KG1 (cell line): ENCODE results near the gene CLEC16A.
"Not testable (repeated sequence)": the region's sequence is repeated elsewhere in the genome, so short reads cannot be mapped to it uniquely, and the experiment has no call there.

ENCODE experiments used
- DNase-seq: peaks from one replicate; lab custom pipeline; 2025; lab: John Stamatoyannopoulos, UW

The CLEC16A gene

DNA sequence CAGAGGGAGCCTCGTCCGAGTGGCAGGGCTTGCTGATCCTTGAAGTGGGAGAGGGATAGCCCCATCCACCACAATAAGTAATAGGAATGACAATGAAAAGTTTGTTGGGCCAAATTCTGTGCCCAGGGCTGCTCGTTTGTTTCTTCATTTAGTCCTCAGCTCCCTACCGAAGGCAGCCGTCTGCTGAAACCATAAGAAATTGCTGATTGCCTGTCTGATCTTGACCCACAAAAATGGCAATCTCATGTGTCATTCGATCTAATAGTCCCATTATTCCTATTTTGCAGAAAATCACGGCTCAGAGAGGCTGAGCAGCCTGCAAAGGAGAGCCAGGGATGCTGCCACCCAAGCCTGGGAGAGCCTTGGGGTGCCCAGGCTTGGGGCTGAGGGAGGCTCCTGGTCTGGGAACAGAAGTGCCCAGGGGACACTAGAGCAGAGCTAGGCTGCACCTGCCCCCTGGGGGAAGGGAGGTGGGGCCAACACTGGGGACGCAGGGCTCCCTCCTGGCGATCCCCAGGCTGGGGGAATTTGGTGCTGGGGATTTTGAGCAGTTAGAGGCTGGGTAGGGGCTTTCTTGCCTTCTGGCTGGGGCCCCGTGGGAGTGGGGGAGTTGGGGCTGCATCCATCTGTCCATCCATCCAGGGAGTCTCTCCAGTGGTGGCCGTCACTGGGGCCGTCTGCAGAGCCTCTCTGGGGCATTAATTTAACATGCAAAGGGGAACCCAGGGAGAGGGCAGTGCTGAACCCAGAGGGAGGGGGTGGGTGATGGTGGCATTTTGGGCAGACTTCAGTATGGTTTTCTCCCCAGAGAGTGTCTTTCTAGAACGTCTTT is 258.1 kb downstream of the CLEC16A start:
- DNase-seq, result no peak

DNA sequence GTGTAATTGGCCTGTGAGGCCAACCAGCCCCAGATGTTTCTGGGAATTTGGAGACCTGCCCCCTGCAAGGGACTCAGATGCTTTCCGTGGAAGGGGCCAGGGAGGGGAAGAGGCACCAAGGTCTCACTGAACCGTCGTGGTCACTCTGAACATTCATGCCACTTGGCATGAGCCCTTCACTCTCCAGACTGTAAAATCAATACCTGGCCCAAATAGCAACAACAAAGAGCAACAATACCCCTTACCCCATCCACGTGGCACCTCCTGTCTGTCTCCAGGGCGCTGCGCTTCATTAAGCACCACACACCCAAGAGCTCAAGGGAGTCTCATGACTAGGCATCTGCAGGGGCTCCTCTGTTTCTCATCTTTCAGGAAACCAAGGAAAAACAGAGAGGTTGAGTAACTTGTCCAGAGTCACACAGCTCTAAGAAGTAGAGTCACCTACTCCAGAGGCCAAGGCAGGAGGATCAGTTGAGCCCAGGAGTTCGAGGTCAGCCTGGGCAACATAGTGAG is 258.8 kb downstream of the CLEC16A start:
- DNase-seq, result no peak

DNA sequence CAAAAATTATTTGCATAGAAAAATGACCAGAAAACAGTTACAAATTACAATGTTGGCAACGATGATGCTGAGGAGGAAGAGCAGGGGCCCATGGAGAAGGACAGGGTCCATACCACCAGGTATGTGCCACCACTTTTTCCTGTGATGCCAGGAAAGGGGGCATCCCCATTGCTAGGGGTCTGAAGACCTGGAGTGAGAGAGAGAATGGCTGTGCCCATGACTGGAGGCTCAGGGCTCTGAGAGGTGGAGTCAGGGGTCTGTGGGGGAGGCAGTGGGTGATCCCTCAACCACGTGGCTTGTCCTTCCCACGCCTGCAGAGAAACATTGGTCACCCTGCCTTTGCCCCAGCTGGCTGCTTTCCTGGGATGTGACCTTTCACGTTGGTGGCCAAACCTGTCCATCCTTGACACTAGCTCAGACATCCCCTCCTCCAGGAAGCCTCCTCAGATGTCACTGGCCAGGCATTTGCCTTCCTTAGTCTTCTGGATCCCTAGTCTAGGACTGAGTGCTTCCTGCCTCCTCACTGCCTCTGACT is 260.2 kb downstream of the CLEC16A start:
- no peak for DNase-seq

DNA sequence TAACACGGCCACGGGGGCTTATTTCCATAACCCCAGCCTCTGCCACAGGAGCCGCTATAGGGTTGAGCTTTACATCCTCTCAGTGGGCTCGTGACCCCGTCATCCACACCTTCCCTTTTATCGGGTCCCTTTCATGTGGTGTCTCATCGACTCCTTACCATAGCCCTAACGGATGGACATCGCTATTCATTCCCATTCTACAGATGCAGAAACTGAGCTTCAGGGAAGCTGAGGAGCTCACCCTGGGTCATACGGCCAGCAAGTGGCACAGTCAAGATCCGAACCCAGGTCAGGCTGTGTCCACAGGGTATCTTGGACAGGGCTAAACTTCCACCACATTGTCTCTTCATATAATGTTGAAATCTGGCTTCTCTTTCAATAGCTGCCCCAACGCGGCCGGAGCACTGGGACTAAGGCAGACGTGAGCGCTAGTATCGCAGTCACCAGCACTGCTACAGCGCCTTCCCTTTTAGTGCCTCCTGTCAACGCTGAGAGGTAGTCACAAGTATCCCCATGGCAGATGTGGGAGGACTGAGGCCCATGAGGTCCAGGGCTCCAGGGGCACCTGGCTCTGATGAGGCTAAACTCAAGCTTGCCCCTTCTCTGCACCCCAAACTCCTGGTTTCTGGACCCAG is 260.8 kb downstream of the CLEC16A start:
- no peak for DNase-seq

DNA sequence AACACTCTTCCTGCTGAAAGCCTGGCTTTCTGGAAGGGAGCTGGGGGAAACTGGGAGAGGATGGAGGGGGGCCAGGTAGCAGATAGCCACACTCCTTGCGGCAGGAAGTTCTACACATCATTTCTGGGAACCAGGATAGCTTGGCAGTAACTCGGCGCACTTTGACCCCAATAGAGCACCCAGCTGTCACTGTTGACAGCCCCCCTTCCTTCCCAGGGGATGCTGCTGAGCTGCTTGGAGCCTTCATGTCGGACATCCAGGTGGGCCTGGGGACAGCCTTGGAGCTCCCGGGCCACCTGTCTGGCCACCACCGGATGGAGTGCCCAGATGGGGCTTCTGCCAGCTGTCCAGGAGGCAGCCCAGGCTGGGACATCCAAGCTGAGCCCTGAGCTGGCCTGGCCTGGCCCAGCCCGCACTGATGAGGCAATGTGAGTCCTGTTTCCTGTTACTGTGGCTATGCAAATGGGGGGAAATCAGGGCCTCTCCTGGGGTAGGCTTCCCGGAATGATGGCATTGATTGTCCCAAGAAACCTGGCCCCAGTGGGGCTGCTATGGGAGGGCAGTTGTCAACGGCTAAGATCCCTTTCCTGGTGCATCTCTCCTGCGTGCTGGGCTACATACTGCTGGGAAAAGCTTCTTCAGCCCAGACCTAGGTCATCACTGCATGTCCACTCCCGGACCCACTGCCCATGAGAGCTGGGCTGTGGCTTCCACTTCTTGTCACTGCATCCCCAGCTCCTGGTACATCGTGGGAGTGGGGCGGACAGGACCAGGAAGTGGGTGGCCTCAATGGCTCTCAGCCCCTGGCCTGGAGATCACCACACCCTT is 261.6 kb downstream of the CLEC16A start:
- no peak for DNase-seq

DNA sequence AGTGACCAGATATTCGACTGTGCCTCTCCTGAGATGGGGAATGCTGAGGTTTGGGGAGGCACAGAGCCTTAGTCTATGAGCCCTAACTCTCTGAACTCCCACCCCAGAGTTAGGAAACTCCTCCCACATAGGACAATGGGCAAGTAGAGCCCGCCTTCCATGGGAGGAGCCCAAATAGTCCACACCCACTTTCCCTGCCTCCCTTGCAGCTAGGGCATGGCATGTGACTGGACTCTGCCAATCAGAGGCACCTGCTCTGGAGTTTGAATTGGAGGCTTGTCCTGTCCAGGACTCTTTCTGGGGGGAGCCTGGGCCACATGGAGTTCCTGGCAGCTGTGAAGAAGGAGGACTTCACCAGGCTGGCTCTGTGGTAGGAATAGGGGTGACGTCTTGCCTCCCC is 263.3 kb downstream of the CLEC16A start:
- no peak for DNase-seq

DNA sequence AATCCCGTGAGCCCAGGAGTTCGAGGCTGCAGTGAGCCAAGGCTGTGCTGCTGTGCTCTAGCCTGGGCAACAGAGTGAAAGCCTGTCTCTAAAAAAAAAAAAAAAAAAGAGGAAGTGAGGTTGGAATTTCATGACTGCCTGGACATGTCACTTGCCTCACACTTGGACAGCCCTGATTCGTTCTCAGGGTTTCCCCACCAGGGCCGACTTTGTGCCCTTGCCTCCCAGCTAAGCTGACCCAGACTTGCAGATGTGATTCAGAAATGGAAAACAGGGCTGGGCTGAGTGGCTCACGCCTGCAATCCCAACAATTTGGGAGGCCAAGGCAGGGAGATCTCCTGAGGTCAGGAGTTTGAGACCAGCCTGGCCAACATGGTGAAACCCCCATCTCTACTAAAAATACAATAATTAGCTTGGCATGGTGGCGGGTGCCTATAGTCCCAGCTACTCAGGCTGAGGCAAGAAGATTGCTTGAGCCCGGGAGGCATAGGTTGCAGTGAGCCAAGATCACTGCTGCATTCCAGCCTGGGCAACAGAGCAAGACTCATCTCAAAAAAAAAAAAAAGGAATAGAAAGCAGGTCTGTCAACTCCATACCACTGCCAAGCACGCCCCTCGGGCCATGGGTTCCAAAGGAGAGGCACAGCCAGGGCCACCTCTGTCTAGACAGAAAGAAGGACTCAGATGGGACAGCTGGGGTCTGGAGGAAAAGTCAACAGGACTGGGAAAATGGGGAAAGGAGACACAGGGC is 264.7 kb downstream of the CLEC16A start:
- DNase-seq, result no peak

DNA sequence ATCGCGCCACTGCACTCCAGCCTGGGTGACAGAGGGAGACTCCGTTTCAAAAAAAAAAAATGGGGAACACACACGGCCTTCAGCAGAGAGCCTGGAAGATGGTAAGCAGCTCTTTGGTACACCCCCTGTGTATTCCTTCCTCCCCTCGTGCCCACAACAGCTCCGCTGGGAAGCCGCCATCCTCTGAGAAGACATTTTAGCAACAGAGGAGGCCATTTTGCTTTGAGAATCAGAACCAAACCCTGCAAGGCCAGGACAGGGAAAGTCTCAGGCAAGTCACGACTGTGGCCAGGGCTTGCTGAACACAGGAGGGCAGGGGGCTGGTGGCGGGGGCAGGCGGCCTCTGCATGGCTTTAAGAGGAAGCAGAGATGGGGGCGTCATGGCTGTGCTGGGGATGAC is 265.9 kb downstream of the CLEC16A start:
- no peak for DNase-seq

DNA sequence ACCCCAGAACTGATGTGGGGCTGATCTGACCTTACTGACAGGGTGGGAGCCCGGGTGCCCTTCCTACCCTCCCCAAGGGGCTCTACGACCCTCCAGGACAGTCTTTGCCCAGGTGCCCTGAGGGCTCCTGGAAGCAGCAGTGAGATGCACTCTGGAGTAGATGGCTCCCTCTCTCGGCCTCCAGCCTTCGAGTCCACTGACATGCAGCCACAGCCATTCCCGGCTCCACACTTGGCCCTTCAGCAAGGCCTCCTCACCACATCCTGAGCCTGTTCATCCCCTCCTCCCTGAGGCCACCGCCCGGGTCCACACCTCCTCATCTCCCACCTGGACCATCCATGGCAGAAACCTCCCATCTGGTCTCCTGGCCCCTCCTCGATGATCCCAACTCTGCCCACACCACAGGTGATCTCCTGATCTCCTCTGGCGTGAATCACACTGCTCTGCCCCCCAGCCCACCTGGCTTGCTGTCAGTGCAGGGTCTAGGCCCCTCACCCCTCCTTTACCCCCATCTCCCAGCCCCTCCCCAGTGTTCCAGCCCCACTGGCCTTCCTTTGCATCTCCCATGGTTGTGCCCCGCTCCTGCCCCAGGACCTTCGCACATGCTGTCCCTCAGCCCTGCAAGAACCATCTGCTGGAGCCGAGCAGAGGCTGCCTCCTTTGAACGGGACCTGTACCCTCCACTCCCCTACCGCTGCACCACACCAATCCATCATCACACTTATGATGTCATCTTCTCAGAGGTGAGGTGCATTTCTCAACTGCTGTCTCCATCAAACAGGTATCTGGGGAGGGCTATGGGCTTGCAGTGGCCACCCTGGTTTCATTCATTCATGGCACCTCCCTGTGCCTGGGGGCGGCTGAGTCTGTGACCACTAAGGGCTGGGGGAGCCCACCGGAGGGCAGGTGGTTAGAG is 267.0 kb downstream of the CLEC16A start:
- DNase-seq, result no peak

- no peak for DNase-seq
Measured at GRCh38 chr16:11211977-11212797, 267.8 kb downstream of the CLEC16A start.

DNA sequence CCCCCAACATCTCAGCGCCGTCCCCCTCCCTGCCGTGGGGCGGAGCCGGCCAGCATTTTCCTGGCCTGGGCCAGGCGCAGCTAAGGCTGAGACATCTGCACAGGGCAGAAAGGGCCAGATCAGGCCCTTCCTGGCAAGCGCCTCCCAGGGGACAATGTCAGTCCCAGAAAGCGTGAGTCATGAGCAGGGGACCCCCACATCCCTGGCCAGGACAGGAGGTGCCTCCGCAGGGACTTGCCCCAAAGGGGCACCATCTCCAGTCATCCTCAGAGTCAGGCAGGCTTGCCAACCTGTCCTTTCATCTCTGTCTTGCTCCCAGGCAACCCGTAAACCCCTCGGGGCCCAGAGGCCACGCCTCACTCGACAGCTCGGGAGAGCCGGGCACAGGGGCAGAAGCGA is 268.4 kb downstream of the CLEC16A start:
- no peak for DNase-seq

DNA sequence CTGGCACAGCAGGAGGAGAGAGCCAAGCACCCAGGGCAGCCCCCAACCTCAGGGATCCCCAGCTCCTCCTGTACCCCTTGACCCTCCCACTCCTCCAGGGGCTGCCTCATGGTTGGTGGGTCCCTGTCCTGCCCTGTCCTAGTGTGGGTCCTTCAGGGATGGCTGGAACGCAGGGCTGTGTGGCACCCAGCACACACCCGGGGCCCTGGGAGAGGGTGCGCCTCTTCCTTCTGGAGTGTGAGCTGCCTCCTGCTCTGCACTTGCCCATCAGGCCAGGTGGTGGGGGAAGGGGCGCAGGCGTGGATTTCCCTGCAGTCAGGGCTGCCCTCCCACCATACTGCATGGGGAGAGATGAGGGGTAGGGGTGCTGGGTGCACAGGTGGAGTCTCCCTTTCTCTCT is 269.0 kb downstream of the CLEC16A start:
- no peak for DNase-seq

DNA sequence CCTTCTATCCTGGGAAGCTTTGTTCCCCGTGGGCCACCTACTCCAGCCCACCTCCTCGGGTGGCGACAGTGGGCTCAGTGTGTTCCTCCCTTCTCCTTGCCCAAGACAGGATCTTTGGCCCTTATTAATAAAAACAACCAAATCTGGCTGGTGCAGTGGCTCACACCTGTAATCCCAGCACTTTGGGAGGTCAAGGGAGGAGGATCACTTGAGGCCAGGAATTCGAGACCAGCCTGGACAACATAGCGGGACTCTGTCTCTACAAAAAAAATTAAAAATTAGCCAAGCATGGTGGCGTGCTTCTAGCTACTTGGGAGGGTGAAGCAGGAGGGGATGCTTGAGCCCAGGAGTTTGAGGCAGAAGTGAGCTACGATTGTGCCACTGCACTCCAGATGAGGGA is 269.4 kb downstream of the CLEC16A start:
- no peak for DNase-seq

GRCh38 chr16:11215935-11216556 is 271.7 kb downstream of the CLEC16A start:
- DNase-seq, result no peak

DNA sequence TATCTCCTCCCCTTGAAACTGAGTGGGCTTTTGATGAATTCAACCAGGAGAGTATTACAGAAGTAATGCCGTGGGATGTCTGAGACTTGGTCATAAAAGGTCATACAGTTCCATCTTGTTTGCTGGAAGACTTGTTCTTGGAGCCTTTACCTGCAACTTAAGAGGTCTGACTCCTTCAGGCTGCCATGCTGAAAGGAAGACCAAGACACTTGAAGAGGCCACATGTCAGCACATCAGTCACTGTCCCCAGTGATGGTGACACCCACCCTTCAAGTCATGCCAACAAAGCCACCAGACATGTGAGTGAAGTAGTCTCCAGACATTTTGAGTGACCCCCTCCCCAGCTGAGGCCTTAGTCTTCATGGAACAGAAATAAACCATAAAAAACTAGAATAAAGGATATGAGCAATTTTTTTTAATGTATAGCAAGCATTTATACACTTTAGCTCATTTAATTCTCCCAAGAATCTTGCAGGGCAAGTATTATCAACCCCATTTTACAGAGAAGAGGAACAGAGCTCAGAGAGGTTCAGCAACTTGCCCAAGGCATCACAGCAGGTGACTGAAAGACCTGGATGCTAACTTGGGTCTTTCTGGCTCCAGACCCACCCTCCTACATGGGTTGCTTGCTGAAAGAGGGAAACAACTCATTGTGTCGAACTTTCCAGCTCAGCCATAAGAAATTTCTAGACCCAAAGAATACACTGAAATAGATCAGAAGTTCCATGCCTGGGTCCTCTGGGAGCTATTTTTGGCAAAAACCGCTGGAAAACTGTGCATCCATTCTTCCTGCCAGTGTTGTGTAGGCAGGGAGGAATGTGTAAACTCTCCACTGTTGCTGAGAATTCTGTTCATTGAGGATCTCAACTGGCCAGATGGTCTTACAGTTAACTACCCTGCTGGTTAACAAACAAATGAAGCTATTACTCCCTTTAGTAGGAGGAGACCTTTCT is 273.6 kb downstream of the CLEC16A start:
- DNase-seq, result no peak

DNA sequence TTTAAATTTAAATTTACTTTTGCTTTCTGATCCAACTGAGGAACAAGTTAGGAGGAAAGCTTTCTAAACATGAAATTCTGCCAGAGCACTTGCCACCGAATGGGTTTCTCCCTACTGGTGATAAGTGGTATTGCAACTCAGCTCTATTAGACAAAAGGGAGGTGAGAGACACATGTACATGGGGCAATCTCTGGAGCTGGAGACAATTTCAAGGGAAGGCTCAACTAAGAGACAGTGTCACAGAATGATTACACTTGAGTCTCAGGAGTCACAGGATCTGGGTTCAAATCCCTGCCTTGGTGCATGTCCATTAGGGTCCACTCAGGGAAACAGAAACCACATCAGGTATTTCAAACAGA is 274.2 kb downstream of the CLEC16A start:
- DNase-seq, result no peak

- DNase-seq, result no peak
Measured at GRCh38 chr16:11219178-11219577, 274.8 kb downstream of the CLEC16A start.

- not testable (repeated sequence) for DNase-seq
Measured at GRCh38 chr16:11220507-11220906, 276.1 kb downstream of the CLEC16A start.
